Hepatocyte (in vitro differentiated cells): Measurements from ENCODE around the gene SWSAP1. TPM values are rescaled to one million over a fixed set of nuclear protein-coding genes. Genes with fewer than 3 reads are reported as not detected.
A peak's percentile ranks its signal among the peaks of the same experiment; 100 is the strongest.

Experiments
- DNase-seq: peaks from one replicate; pipeline ENCODE4 v3.0.0-alpha.2; 2016; ENCODE audit warnings: low spot score
- H2AFZ ChIP-seq: fragments of 200-600 bp; sonication (generic); 2 replicates; pipeline ENCODE4 v1.6.0; 2016; ENCODE audit warnings: antibody characterized with exemption, mild to moderate bottlenecking
- H3K27ac ChIP-seq: fragments of 200-600 bp; sonication (generic); 2 replicates; pipeline ENCODE4 v1.5.1; 2016; ENCODE audit warnings: mild to moderate bottlenecking
- H3K27me3 ChIP-seq: fragments of 200-600 bp; sonication (generic); 2 replicates; pipeline ENCODE4 v1.6.1; 2016
- H3K36me3 ChIP-seq: fragments of 200-600 bp; sonication (generic); replicated peaks from 2 replicates; pipeline ENCODE4 v1.5.1; 2016; ENCODE audit warnings: low read depth; ENCODE audit not compliant: insufficient read depth
- H3K4me1 ChIP-seq: fragments of 200-600 bp; sonication (generic); 2 replicates; pipeline ENCODE4 v1.5.1; 2016; ENCODE audit warnings: mild to moderate bottlenecking, moderate library complexity; ENCODE audit not compliant: insufficient read depth
- H3K4me2 ChIP-seq: fragments of 200-600 bp; sonication (generic); 2 replicates; pipeline ENCODE4 v1.6.0; 2016
- H3K4me3 ChIP-seq: fragments of 200-600 bp; sonication (generic); 2 replicates; pipeline ENCODE4 v1.5.1; 2016; ENCODE audit warnings: mild to moderate bottlenecking
- H3K79me2 ChIP-seq: fragments of 200-600 bp; sonication (generic); 2 replicates; pipeline ENCODE4 v1.6.0; 2017; ENCODE audit warnings: mild to moderate bottlenecking
- H3K9me2 ChIP-seq: fragments of 200-600 bp; sonication (generic); replicated peaks from 2 replicates; pipeline ENCODE4 v1.6.0; 2017; ENCODE audit warnings: mild to moderate bottlenecking; ENCODE audit not compliant: insufficient read depth
- H3K9me3 ChIP-seq: fragments of 200-600 bp; sonication (generic); 2 replicates; pipeline ENCODE4 v1.5.1; 2016; ENCODE audit warnings: low read depth, mild to moderate bottlenecking
- H4K20me1 ChIP-seq: fragments of 200-600 bp; sonication (generic); 2 replicates; pipeline ENCODE4 v1.6.0; 2016; ENCODE audit warnings: mild to moderate bottlenecking; ENCODE audit not compliant: insufficient read depth, poor library complexity, severe bottlenecking
- EZH2 ChIP-seq: fragments of 200-600 bp; sonication (generic); IDR thresholded peaks from 2 replicates; pipeline ENCODE4 v1.6.1; 2016; ENCODE audit warnings: antibody characterized with exemption, mild to moderate bottlenecking, borderline replicate concordance
- EZH2phosphoT487 ChIP-seq: fragments of 200-600 bp; sonication (generic); IDR thresholded peaks from one replicate; pipeline ENCODE4 v1.6.1; 2018; ENCODE audit warnings: antibody characterized with exemption, mild to moderate bottlenecking, low read depth, moderate library complexity; ENCODE audit not compliant: unreplicated experiment, severe bottlenecking
- WGBS: methylation state at CpG from one replicate; pipeline ENCODE4 v1.1.6; 2016; ENCODE audit warnings: low lambda C conversion rate; ENCODE audit errors: missing lambda C conversion rate; 5-methylcytosine and 5-hydroxymethylcytosine counted together
- polyA plus RNA-seq: library from polyadenylated mRNA; unstranded; fragments of >200 nt; fragmentation: Nextera tagmentation; extraction: Ambion mirVana; gene quantifications from 2 replicates; pipeline ENCODE4 v1.2.1, GENCODE V29; 2016
- total RNA-seq: library from RNA; depleted of rRNA; stranded (reverse); fragments of >200 nt; gene quantifications from 2 replicates; pipeline ENCODE4 v1.2.3, GENCODE V29; 2014
- TF ChIP-seq, protein P1 (sequence below): fragments of 200-600 bp; sonication (generic); IDR thresholded peaks from 2 replicates; pipeline ENCODE4 v1.5.1; 2016; ENCODE audit warnings: antibody characterized with exemption, mild to moderate bottlenecking; ENCODE audit not compliant: poor library complexity

Gene SWSAP1
- total and polyA plus RNA-seq, 2 experiments from 2014 or later = 2.2 to 4.0 TPM

DNA sequence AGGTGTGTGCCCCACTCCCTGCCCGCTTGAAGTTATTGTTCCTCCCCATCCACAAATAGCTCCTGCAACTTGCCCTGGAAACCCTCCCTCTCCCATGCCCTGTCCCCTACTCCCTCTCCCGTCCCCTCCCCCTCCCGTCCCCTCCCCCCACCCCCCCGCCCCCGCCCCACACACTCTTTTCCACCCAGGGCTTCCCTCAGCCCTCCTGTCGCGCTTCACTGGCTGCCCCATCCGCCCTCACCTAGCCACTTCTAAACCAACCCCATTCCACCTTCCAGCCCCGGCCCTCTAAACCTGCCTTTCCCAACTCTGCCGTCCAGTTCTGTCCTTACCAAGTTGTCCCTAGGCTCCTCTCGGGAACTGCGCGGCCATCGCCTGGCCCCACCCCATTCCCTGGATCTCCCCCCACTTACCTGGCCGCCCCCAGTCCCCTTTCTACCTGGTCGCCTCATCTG lies 43.7 kb downstream of the SWSAP1 start:
- no peak for DNase-seq
- H3K36me3 ChIP-seq = no peaks in the 10 kb centered on the region
- peak overlapping the region; percentile 91 for H3K27ac ChIP-seq
- TF ChIP-seq EZH2 (no peak), EZH2phosphoT487 (no peak)
- TF ChIP-seq, protein P1, sequence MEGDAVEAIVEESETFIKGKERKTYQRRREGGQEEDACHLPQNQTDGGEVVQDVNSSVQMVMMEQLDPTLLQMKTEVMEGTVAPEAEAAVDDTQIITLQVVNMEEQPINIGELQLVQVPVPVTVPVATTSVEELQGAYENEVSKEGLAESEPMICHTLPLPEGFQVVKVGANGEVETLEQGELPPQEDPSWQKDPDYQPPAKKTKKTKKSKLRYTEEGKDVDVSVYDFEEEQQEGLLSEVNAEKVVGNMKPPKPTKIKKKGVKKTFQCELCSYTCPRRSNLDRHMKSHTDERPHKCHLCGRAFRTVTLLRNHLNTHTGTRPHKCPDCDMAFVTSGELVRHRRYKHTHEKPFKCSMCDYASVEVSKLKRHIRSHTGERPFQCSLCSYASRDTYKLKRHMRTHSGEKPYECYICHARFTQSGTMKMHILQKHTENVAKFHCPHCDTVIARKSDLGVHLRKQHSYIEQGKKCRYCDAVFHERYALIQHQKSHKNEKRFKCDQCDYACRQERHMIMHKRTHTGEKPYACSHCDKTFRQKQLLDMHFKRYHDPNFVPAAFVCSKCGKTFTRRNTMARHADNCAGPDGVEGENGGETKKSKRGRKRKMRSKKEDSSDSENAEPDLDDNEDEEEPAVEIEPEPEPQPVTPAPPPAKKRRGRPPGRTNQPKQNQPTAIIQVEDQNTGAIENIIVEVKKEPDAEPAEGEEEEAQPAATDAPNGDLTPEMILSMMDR = no peak
- peaks cover 5% of the 10 kb centered on the region for H3K27me3 ChIP-seq
- H3K4me1 ChIP-seq = peaks cover 21% of the 10 kb centered on the region
- peak overlapping the region; percentile 62 for H3K4me3 ChIP-seq
- H3K4me2 ChIP-seq = peak overlapping the region; percentile 91
- no peaks in the 10 kb centered on the region for H4K20me1 ChIP-seq
- H3K9me3 ChIP-seq = no peaks in the 10 kb centered on the region
- H2AFZ ChIP-seq = peak overlapping the region; percentile 76
- WGBS = 3% methylated on average over 8 of the region's 16 CpGs
- no peaks in the 10 kb centered on the region for H3K9me2 ChIP-seq
- H3K79me2 ChIP-seq = peaks cover 6% of the 10 kb centered on the region

DNA sequence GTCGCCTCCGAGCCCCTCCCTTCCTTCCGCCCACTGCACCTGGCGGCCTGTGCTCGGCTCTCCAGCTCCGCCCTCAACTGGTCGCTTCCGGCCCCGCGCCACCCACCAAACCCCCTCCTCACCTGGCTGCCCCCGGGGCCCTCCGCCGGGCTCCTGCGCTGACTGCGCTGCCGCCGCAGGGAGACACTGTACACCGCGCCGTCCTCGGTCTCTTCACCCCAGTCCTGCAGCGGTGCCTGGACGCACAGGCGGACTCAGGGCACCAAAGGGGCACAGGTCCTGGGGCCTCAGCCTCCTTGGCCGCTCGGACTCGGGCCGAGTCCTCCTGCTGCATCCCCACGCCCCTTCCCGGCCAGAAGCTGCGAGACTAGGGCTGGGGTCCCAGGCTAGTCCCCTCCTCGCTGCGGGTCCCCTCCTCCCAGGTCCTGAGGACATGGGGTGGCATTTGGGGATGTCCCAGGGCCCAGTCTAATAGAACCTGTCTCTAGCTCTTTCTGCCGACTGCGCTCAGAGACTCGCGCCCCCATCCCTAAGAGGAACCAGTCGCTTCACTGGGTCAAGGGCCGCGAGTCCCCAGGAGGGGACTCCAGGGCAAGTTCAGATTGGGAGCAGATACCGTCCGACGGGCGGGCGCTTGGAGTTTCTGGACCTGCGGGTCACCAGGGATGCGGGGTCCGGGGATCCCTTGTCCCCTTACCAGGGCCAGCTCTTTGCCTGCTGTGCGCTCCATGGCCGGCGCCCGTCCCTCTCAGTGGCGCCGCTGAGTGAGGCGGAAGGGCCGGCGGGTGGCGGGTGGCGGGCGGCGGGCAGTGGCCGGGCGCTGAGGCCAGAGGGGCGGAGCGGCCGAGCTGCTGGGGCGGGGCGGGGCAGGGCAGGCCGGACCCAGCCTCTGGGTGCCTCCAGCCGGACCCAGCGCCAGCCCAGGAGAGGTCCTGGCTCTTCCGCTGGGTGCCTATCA lies 44.4 kb downstream of the SWSAP1 start, which contains the start of gene RGL3:
TSS of gene RGL3 (minus strand) at position 766 of the 958 bp plus-strand sequence. CDS start at position 730, 36 bp downstream.
- peaks cover 5% of the 10 kb centered on the region for H3K27me3 ChIP-seq
- H3K9me3 ChIP-seq = no peaks in the 10 kb centered on the region
- WGBS = 3% methylated on average over 42 of the region's 72 CpGs
- H3K9me2 ChIP-seq = no peaks in the 10 kb centered on the region
- H3K36me3 ChIP-seq = no peaks in the 10 kb centered on the region
- TF ChIP-seq EZH2phosphoT487 (no peak), EZH2 (peak; percentile 77)
- TF ChIP-seq, protein P1 = peak; percentile 5
- peak within 1 kb of the TSS; percentile 76 for H2AFZ ChIP-seq
- peak within 1 kb of the TSS; percentile 91 for H3K27ac ChIP-seq
- peak; percentile 83 for DNase-seq
- no peaks in the 10 kb centered on the region for H4K20me1 ChIP-seq
- H3K4me1 ChIP-seq = peaks cover 21% of the 10 kb centered on the region
- H3K79me2 ChIP-seq = peaks cover 6% of the 10 kb centered on the region
- H3K4me2 ChIP-seq = peak within 1 kb of the TSS; percentile 91
- peak within 1 kb of the TSS; percentile 62 for H3K4me3 ChIP-seq

DNA sequence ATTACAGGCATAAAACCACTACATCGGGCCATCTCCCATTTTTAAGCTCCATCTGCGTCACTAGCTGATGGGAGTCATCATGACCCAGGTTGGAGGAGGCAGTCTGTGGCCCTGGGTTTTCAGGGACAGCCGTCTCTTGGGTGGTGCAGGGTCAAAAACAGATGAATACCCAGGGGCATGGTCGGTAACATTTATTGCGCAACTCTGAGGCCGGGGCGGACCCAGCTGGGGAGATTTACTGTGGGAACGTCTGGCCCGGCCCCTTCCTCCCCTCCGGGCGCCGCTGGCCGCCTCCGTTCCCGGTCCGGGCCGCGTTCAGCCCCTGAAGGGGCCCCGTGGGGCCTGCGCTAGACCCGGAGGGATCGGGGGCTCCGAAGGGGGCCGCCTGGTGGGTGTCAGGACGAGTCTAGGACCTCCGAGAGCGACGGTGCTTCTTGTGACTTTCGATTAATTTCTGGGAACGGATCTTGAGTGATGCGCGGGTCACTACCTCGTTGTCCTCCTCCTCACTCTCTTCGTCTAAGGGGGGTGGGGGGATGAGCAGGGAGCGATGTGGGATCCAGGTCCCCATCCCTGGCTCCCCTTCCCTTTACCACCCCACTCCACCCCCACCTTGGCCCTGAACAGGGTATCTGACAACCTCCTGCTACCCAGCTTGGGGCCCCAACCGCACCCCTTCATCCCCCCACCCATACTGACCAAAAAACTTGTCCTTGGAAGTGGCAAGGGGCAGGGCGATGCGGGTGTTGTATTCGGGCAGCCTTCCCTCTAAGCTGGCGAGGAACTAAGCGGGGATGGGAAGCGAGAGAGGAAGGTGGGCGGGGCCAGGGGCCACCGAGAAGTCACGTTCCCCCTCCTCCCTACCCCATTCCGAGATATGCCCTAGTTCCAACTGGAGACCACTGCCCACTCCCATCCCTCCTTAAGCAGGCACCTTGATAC lies 46.2 kb downstream of the SWSAP1 start:
- WGBS = 12% methylated on average over 39 of the region's 46 CpGs
- peak overlapping the region; percentile 75 for H2AFZ ChIP-seq
- peaks cover 5% of the 10 kb centered on the region for H3K27me3 ChIP-seq
- no peaks in the 10 kb centered on the region for H3K9me3 ChIP-seq
- peak overlapping the region; percentile 41 for H3K4me3 ChIP-seq
- peak overlapping the region; percentile 53 for H3K27ac ChIP-seq
- DNase-seq = peak; percentile 66
- H3K9me2 ChIP-seq = no peaks in the 10 kb centered on the region
- no peaks in the 10 kb centered on the region for H4K20me1 ChIP-seq
- H3K79me2 ChIP-seq = peaks cover 6% of the 10 kb centered on the region
- peak overlapping the region; percentile 86 for H3K4me2 ChIP-seq
- peaks cover 21% of the 10 kb centered on the region for H3K4me1 ChIP-seq
- TF ChIP-seq EZH2 = no peak
- TF ChIP-seq EZH2phosphoT487 = no peak
- no peaks in the 10 kb centered on the region for H3K36me3 ChIP-seq
